ENCODE data around the gene SLC2A3.

GRCh38 chr12:7877420-7877819 lies 58.6 kb downstream of the SLC2A3 start:
- TF ChIP-seq CTCF (IDR thresholded peaks at IDR 0.05) (no peak), ZNF416 (CRISPR knock-in tag; IDR thresholded peaks at IDR 0.05) (no peak), NFYB (CRISPR knock-in tag; conservative IDR thresholded peaks at IDR 0.05; ENCODE audit: low read depth) (no peak), KAT7 (CRISPR knock-in tag; IDR thresholded peaks at IDR 0.05; ENCODE audit: borderline replicate concordance) (no peak), ATF2 (CRISPR knock-in tag; IDR thresholded peaks at IDR 0.05; ENCODE audit: borderline replicate concordance, low read depth) (no peak), ZNF281 (CRISPR knock-in tag; IDR thresholded peaks at IDR 0.05) (no peak), E2F1 (CRISPR knock-in tag; IDR thresholded peaks at IDR 0.05) (no peak), ERG (CRISPR knock-in tag; IDR thresholded peaks at IDR 0.05) (no peak)

Data from WTC11 (cell line).